ENCODE data around the gene PLEKHA6.

The PLEKHA6 gene

GRCh38 chr1:204286315-204286714, 73.4 kb downstream of the PLEKHA6 start:
- no peak for DNase-seq (ENCODE audit: low read depth)

GRCh38 chr1:204285436-204286305, 74.1 kb downstream of the PLEKHA6 start:
- no peak for DNase-seq (ENCODE audit: low read depth)

- no peak for DNase-seq (ENCODE audit: low read depth)
These were observed 74.8 kb downstream of the PLEKHA6 start for GRCh38 chr1:204284929-204285328.

GRCh38 chr1:204283711-204284651, 75.7 kb downstream of the PLEKHA6 start:
- DNase-seq (ENCODE audit: low read depth), result no peak

- no peak for DNase-seq (ENCODE audit: low read depth)
These were observed 76.9 kb downstream of the PLEKHA6 start for GRCh38 chr1:204282761-204283221.

GRCh38 chr1:204280099-204280961, 79.4 kb downstream of the PLEKHA6 start:
- DNase-seq (ENCODE audit: low read depth), result no peak

- no peak for DNase-seq (ENCODE audit: low read depth)
These were observed 80.8 kb downstream of the PLEKHA6 start for GRCh38 chr1:204278958-204279357.

GRCh38 chr1:204278251-204278650, 81.5 kb downstream of the PLEKHA6 start:
- DNase-seq (ENCODE audit: low read depth), result no peak

- no peak for DNase-seq (ENCODE audit: low read depth)
These were observed 82.0 kb downstream of the PLEKHA6 start for GRCh38 chr1:204277563-204278219.

GRCh38 chr1:204275695-204276370, 83.9 kb downstream of the PLEKHA6 start:
- DNase-seq (ENCODE audit: low read depth), result no peak

- DNase-seq (ENCODE audit: low read depth), result no peak
These were observed 85.3 kb downstream of the PLEKHA6 start for GRCh38 chr1:204274446-204274845.

GRCh38 chr1:204272505-204272904, 87.2 kb downstream of the PLEKHA6 start:
- no peak for DNase-seq (ENCODE audit: low read depth)

GRCh38 chr1:204271970-204272369, 87.8 kb downstream of the PLEKHA6 start:
- DNase-seq (ENCODE audit: low read depth), result no peak

GRCh38 chr1:204268101-204268500, 91.6 kb downstream of the PLEKHA6 start:
- no peak for DNase-seq (ENCODE audit: low read depth)

GRCh38 chr1:204267191-204267601, 92.5 kb downstream of the PLEKHA6 start:
- no peak for DNase-seq (ENCODE audit: low read depth)

- DNase-seq (ENCODE audit: low read depth), result no peak
These were observed 93.2 kb downstream of the PLEKHA6 start for GRCh38 chr1:204266504-204267034.

GRCh38 chr1:204265665-204266064, 94.1 kb downstream of the PLEKHA6 start:
- no peak for DNase-seq (ENCODE audit: low read depth)

GRCh38 chr1:204264805-204265204, 94.9 kb downstream of the PLEKHA6 start:
- DNase-seq (ENCODE audit: low read depth), result no peak

- DNase-seq (ENCODE audit: low read depth), result no peak
These were observed 96.3 kb downstream of the PLEKHA6 start for GRCh38 chr1:204263254-204263910.

All from T follicular helper cell (primary cell).